ENCODE results near the gene DCTPP1.
"Not testable (repeated sequence)": the region's sequence is repeated elsewhere in the genome, so short reads cannot be mapped to it uniquely, and the experiment has no call there.

Gene DCTPP1

DNA sequence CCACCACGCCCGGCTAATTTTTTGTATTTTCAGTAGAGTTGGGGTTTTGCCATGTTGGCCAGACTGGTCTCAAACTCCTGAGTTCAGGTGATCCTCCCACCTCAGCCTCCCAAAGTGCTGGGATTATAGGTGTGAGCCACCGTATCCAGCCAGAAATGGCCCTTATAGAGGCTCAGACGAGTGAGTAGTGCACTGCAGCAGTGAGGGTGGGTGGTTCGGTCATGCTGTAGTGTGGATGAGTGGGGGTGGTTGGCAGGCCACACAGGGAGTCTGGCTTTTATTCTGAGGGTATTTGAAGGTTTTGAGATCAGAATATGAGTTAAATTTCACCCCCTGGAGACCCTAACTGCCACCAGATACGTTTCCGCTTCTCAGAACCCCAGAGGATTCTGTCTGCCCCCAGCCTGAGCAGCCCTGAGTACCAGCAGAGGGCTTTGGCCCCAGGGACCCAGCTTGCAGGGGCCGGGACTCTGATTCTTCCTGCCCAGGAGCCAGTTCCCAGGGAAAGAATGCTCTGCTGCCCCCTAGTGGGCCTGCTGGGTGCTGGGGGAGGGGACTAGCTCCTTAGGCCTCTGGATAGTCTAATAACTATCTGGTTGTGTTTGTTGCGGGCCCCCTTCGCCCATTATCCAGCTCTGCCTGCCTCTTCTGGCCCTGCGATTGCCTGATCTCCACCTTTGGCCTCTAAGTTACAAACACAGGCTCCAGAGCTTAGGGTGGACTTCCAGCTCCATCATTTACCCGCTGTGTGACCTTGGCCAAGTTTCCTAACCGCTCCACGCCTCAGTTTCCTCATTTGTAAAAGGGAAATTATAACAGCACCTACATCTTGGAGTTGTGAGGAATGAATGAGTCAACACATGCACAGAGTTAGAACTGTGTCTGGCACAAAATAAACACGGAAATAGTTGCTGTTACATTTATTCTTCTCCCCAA, 20.4 kb downstream of the DCTPP1 start:
- DNase-seq: peak; percentile 97

- DNase-seq: no peak
These were observed 21.9 kb downstream of the DCTPP1 start for GRCh38 chr16:30407804-30408534.

DNA sequence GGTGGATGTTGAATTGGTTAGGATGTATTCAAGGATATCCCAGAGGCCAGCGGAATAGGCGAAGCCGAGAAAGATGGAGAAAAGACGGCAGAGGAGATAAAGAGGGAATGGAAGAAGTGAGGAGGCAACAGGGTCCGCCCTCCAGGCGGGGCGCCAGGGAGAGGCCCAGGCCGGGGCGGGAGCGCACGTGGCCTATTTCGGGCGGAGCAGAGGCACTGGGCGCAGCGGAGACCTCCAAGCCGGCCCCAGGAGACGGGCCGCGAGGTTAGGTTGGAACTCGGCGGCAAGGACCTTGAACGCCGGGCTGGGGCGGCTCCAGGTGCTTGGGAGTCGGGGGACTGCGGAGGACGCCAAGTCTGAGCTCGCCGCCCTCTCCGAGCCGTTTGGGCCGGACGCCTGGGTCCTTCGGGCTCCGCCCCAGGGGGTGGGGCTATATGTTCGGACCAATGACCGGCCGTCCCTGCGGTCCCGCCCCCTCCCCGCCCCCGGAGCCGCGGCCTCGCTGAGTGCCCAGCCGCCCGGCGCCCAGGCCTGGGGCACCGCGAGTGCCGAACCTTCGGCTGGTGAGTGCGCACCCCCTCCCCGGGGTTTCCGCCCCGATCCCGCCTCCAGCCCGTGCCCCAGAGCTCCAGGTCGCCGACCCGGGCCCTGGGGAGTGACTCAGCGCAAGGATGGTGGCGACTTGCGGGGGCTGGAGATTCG, 22.6 kb downstream of the DCTPP1 start, which contains the start of gene ZNF771:
ZNF771 (plus strand) TSS at position 505 of the 702 bp plus-strand sequence. CDS start 448 bp downstream, outside the sequence.
- peak; percentile 93 for DNase-seq

DNA sequence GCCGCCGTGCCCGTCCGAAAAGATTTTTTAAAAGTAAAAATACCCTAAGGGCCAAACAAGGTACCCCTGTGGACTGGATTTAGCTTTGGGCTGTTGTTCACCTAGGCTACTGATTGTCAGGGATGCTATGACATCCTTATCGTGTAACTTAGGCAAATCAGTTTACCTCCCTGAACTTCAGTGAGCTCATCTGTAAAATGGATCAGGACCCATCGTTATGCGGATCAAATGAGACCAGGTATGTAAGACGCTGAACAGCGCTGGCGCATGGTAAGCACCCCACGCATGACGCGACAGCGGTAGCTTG, 23.1 kb downstream of the DCTPP1 start:
- DNase-seq: no peak

GRCh38 chr16:30401768-30402425, 27.9 kb downstream of the DCTPP1 start:
- no peak for DNase-seq

DNA sequence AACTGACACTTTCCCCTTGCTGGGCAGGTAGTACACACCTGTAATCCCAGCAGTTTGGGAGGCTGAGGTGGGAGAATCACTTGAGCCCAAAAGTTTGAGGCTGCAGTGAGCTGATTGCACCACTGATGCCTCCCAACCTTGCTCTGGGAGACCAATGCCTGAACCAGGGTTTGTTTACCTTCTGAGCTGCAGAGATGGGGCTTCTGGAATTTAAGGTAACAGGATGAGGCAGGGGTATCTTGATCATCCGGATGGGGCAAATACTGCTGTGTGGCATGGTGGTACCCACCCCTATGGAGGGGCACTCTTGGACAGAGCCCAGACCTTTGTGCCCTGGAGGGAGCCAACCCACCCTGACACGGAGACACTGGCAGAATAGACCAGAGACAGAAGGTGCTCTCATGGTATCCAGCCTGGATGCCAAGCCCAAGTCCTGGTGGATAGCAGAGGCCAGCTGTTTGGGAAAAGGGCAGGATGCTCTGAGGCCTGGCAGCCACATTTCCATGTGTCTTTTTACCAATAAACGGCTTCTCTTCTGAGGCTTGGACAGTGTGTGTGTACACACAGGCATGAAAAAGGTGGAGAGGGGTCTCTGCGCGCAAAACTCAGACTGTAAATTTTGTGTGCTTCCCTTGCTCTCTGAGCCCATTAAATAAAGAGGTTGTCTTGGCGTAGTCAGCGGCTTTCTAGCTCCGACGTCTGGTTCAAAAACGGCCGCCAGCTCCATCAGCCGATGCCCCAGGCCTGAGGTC, 30.2 kb downstream of the DCTPP1 start:
- no peak for DNase-seq

- peak; percentile 77 for DNase-seq
These were observed 31.0 kb downstream of the DCTPP1 start for GRCh38 chr16:30398661-30399434.

GRCh38 chr16:30397776-30398660, 31.8 kb downstream of the DCTPP1 start:
- DNase-seq: no peak

GRCh38 chr16:30397056-30397455, 32.8 kb downstream of the DCTPP1 start:
- DNase-seq: no peak

DNA sequence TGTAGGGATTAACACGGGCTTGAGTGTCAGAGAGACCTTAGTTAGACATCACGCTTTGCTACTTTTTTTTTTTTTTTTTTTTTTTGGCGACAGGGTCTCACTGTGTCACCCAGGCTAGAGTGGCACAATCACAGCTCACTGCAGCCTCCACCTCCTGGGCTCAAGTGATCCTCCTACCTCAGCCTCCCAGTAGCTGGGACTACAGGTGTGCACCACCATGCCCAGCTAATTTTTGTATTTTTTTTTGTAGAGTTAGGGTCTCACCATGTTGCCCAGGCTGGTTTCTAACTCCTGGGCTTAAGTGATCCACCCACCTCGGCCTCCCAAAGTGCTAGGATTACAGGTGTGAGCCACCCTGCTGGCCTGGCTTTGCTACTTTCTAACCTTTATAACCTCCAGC, 33.2 kb downstream of the DCTPP1 start:
- DNase-seq: not testable (repeated sequence)

GRCh38 chr16:30395992-30396585, 33.7 kb downstream of the DCTPP1 start:
- no peak for DNase-seq

DNA sequence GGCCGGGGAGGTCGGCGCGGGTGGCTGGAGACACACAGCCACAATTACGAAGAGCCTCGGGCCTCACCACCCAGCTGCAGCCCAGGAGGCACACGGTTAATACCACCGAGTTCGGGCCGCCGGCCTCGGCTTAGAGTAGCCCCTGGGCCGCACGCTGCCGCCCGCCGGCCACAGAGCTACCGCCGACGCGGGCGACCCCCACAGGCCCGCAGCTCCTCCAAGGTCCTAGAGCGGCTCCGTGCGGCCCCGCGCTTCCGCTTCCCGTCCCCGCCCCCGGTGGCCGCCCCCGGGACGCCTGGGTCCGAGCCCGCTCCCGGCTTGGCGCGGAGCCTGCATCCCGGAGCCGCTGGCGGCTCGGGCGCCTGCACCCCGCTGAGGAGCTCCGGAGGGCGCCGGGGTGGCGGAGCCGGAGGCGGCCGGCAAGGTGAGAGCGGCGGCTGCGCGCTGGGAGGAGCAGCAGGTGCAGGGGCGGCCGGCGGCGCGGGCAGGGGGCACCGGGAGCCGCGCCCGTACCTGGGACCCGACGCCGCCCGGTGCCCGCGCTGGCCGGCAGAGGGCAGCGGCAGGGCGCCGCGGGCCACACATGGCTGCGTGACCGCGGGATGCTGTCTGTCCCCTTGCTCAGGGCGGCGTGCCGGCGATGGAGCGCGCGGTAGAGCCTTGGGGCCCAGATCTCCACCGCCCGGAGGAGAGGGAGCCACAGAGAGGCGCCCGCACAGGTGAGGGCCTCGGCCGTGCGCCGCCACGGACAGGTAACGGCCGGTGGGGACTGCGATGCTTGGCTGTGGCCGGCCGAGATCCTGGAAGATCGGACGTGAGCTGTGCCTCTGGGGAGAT, 34.5 kb downstream of the DCTPP1 start, which contains the start of gene ZNF48:
ZNF48 (plus strand) TSS at position 266 of the 837 bp plus-strand sequence; CDS start at position 641, 375 bp downstream.
- DNase-seq: peak; percentile 91

DNA sequence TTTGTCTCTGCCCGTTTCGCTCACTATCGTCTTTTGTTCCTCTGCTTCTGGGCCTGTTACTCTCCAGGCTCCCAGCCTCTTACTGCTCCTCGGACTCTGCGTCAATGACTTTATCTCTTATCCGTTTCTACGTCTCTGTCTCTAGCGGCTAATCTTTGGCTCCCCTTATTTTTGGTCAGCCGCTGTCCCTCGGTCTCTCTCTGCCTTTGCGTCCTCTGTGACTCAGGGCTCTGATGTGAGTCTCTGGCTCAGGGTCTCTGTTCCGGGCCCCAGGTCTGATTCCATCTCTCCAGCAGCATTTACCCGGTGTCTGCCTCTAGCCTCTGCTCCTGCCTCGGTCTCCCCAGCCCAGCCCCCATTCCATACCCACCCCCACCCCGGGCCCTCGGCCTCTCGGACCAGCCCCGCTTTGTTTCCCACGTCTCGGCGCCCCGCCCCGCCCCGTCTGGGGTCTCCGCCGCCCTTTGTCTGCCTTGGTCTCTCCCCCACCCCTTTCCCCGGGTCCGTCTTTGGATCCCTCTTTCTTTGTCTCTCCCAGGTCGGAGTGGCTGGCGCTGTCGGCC, 35.2 kb downstream of the DCTPP1 start:
- no peak for DNase-seq

- no peak for DNase-seq
These were observed 46.3 kb downstream of the DCTPP1 start for GRCh38 chr16:30383521-30383920.

- DNase-seq: no peak
These were observed 47.5 kb downstream of the DCTPP1 start, which contains the start of gene SEPTIN1 for GRCh38 chr16:30382111-30382881. SEPTIN1 (minus strand) TSS chr16:30382561; CDS start chr16:30382542, 19 bp downstream.

GRCh38 chr16:30381291-30382041, 48.4 kb downstream of the DCTPP1 start:
- DNase-seq: no peak

- DNase-seq: no peak
These were observed 49.0 kb downstream of the DCTPP1 start for GRCh38 chr16:30380803-30381208.
